NCI-H1694 treated with DMSO at 0.1 percent for 48 hours (cell line): ENCODE measurements around the gene MLC1.

Experiments
- DNase-seq: peaks from one replicate; lab custom pipeline; 2025; lab: John Stamatoyannopoulos, UW

The MLC1 gene

GRCh38 chr22:50076646-50077535, 8.3 kb downstream of the MLC1 start:
- no peak for DNase-seq

- no peak for DNase-seq
Measured at GRCh38 chr22:50074551-50075530, 10.4 kb downstream of the MLC1 start.

GRCh38 chr22:50074056-50074455, 11.2 kb downstream of the MLC1 start:
- DNase-seq: no peak

GRCh38 chr22:50072714-50073538, 12.3 kb downstream of the MLC1 start:
- DNase-seq: no peak

GRCh38 chr22:50072167-50072555, 13.1 kb downstream of the MLC1 start:
- DNase-seq: no peak

- no peak for DNase-seq
Measured at GRCh38 chr22:50071432-50072166, 13.6 kb downstream of the MLC1 start.

- no peak for DNase-seq
Measured at GRCh38 chr22:50070366-50070765, 14.9 kb downstream of the MLC1 start.

GRCh38 chr22:50068096-50068495, 17.1 kb downstream of the MLC1 start:
- no peak for DNase-seq

GRCh38 chr22:50067244-50067643, 18.0 kb downstream of the MLC1 start:
- DNase-seq: no peak

- no peak for DNase-seq
Measured at GRCh38 chr22:50064453-50064852, 20.8 kb downstream of the MLC1 start.

- DNase-seq: no peak
Measured at GRCh38 chr22:50063589-50064393, 21.4 kb downstream of the MLC1 start.

GRCh38 chr22:50062509-50063135, 22.6 kb downstream of the MLC1 start:
- DNase-seq: no peak

GRCh38 chr22:50061824-50062355, 23.3 kb downstream of the MLC1 start:
- no peak for DNase-seq

- DNase-seq: no peak
Measured at GRCh38 chr22:50061141-50061823, 23.9 kb downstream of the MLC1 start.

- DNase-seq: no peak
Measured at GRCh38 chr22:50060441-50061140, 24.6 kb downstream of the MLC1 start.

- no peak for DNase-seq
Measured at GRCh38 chr22:50059881-50060262, 25.4 kb downstream of the MLC1 start.

GRCh38 chr22:50058906-50059880, 26.0 kb downstream of the MLC1 start:
- no peak for DNase-seq
